Trophoblast cell (in vitro differentiated cells and primary cell): ENCODE measurements around the gene METTL1.
A peak's percentile ranks its signal among the peaks of the same experiment; 100 is the strongest.

Experiments
- DNase-seq, 2 donors: peaks; one replicate each; pipeline ENCODE4 v3.0.0-alpha.2; 2016
- H2AFZ ChIP-seq: 2 replicates; pipeline ENCODE4 v1.6.1; 2013; ENCODE audit warnings: low read length, moderate library complexity, mild to moderate bottlenecking; ENCODE audit not compliant: insufficient read depth, poor library complexity
- H2AK5ac ChIP-seq: 2 replicates; pipeline ENCODE4 v1.6.1; 2013; ENCODE audit warnings: mild to moderate bottlenecking, low read length
- H2BK120ac ChIP-seq: 2 replicates; pipeline ENCODE4 v1.6.1; 2013; ENCODE audit warnings: low read length, mild to moderate bottlenecking, moderate library complexity; ENCODE audit not compliant: insufficient read depth, poor library complexity
- H2BK12ac ChIP-seq: 2 replicates; pipeline ENCODE4 v1.6.1; 2013; ENCODE audit warnings: mild to moderate bottlenecking, low read length, moderate library complexity
- H2BK5ac ChIP-seq: 2 replicates; pipeline ENCODE4 v1.6.1; 2013; ENCODE audit warnings: low read length, low read depth, moderate library complexity, mild to moderate bottlenecking; ENCODE audit not compliant: poor library complexity
- H3K14ac ChIP-seq: 2 replicates; pipeline ENCODE4 v1.6.1; 2013; ENCODE audit warnings: mild to moderate bottlenecking, low read length
- H3K18ac ChIP-seq: 2 replicates; pipeline ENCODE4 v1.6.1; 2013; ENCODE audit warnings: mild to moderate bottlenecking, low read length
- H3K23ac ChIP-seq: 2 replicates; pipeline ENCODE4 v1.6.1; 2013; ENCODE audit warnings: low read length
- H3K27ac ChIP-seq: 2 replicates; pipeline ENCODE4 v1.5.1; 2013; ENCODE audit warnings: low read depth, mild to moderate bottlenecking, inconsistent platforms, low read length, moderate library complexity
- H3K27me3 ChIP-seq: 2 replicates; pipeline ENCODE4 v1.6.1; 2013; ENCODE audit warnings: inconsistent platforms, mild to moderate bottlenecking, low read length, moderate library complexity; ENCODE audit not compliant: insufficient read depth
- H3K36me3 ChIP-seq, 2 experiments: 1 replicate in 1 of 2; 2 replicates in 1 of 2; pipeline ENCODE4 v1.6.1; 2013; ENCODE audit warnings: low read length in 2 of 2, mild to moderate bottlenecking in 2 of 2, moderate library complexity in 1 of 2; ENCODE audit not compliant: insufficient read depth in 2 of 2, control insufficient read depth in 1 of 2
- H3K4ac ChIP-seq: 2 replicates; pipeline ENCODE4 v1.6.1; 2013; ENCODE audit warnings: low read depth, mild to moderate bottlenecking, low read length, moderate library complexity
- H3K4me1 ChIP-seq, 2 experiments: 1 replicate in 1 of 2; 2 replicates in 1 of 2; pipeline ENCODE4 v1.6.1; 2013; ENCODE audit warnings: low read length in 2 of 2, mild to moderate bottlenecking in 2 of 2, moderate library complexity in 1 of 2; ENCODE audit not compliant: insufficient read depth in 2 of 2, control insufficient read depth in 1 of 2
- H3K4me2 ChIP-seq: 2 replicates; pipeline ENCODE4 v1.6.1; 2013; ENCODE audit warnings: inconsistent platforms, mild to moderate bottlenecking, low read length, moderate library complexity
- H3K4me3 ChIP-seq: 2 replicates; pipeline ENCODE4 v1.5.1; 2013; ENCODE audit warnings: mild to moderate bottlenecking, low read depth, low read length, inconsistent platforms
- H3K79me1 ChIP-seq: one replicate; pipeline ENCODE4 v1.6.1; 2013; ENCODE audit warnings: low read length
- H3K79me2 ChIP-seq: 2 replicates; pipeline ENCODE4 v1.6.1; 2013; ENCODE audit warnings: low read length, mild to moderate bottlenecking; ENCODE audit not compliant: control insufficient read depth, insufficient read depth, poor library complexity
- H3K9ac ChIP-seq: 2 replicates; pipeline ENCODE4 v1.6.1; 2013; ENCODE audit warnings: mild to moderate bottlenecking, low read length
- H3K9me3 ChIP-seq: 2 replicates; pipeline ENCODE4 v1.6.1; 2013; ENCODE audit warnings: low read depth, mild to moderate bottlenecking, control low read depth, inconsistent platforms, low read length; ENCODE audit not compliant: insufficient read depth
- H4K12ac ChIP-seq: 2 replicates; pipeline ENCODE4 v1.6.1; 2013; ENCODE audit warnings: low read depth, mild to moderate bottlenecking, low read length, moderate library complexity
- H4K8ac ChIP-seq: 2 replicates; pipeline ENCODE4 v1.6.1; 2013; ENCODE audit warnings: low read depth, mild to moderate bottlenecking, low read length, moderate library complexity
- H4K91ac ChIP-seq: one replicate; pipeline ENCODE4 v1.6.1; 2013; ENCODE audit warnings: low read depth, mild to moderate bottlenecking, low read length, moderate library complexity
- WGBS: extraction: QIAGEN DNeasy Blood & Tissue Kit; methylation state at CpG from one replicate; pipeline ENCODE4 v1.1.7; 2013; ENCODE audit warnings: missing lambda C conversion rate; ENCODE audit not compliant: insufficient read length, insufficient coverage; ENCODE audit errors: extremely low coverage; 5-methylcytosine and 5-hydroxymethylcytosine counted together

Gene METTL1

DNA sequence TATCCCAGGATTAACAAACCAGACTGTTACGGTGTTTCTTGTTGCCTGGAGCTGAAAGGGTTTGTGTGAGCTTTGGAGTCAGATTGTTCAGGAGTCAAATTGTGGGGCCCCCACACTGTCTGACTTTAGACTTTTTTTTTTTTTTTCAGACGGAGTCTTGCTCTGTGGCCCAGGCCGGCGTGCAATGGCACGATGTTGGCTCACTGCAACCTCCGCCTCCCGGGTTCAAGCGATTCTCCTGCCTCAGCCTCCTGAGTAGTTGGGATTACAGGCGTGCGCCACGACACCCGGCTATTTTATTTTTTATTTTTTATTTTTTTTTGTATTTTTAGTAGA is 11.5 kb upstream of the METTL1 start:
- Histone ChIP-seq H2BK12ac (no peak overlapping the region), H3K4ac (peak overlapping the region; percentile 91), H3K18ac (no peak overlapping the region), H2BK5ac (no peak overlapping the region), H3K4me2 (peak overlapping the region; percentile 73), H3K36me3 (peaks cover 9 to 18% of the 10 kb centered on the region in 2 experiments), H3K4me1 (peaks cover 0 to 3% of the 10 kb centered on the region in 2 experiments), H2AFZ (no peak overlapping the region), H3K79me1 (peaks cover 3% of the 10 kb centered on the region), H3K14ac (no peak overlapping the region), H2AK5ac (no peak overlapping the region), H3K9ac (no peak overlapping the region), H3K79me2 (peaks cover 7% of the 10 kb centered on the region), H4K91ac (no peak overlapping the region), H3K23ac (no peak overlapping the region), H3K27ac (no peak overlapping the region), H3K27me3 (no peaks in the 10 kb centered on the region), H4K8ac (no peak overlapping the region), H2BK120ac (no peak overlapping the region), H3K4me3 (no peak overlapping the region), H3K9me3 (no peaks in the 10 kb centered on the region), H4K12ac (no peak overlapping the region)
- DNase-seq: no peak
- WGBS: no CpG with 5 or more reads among the region's 12 CpGs

DNA sequence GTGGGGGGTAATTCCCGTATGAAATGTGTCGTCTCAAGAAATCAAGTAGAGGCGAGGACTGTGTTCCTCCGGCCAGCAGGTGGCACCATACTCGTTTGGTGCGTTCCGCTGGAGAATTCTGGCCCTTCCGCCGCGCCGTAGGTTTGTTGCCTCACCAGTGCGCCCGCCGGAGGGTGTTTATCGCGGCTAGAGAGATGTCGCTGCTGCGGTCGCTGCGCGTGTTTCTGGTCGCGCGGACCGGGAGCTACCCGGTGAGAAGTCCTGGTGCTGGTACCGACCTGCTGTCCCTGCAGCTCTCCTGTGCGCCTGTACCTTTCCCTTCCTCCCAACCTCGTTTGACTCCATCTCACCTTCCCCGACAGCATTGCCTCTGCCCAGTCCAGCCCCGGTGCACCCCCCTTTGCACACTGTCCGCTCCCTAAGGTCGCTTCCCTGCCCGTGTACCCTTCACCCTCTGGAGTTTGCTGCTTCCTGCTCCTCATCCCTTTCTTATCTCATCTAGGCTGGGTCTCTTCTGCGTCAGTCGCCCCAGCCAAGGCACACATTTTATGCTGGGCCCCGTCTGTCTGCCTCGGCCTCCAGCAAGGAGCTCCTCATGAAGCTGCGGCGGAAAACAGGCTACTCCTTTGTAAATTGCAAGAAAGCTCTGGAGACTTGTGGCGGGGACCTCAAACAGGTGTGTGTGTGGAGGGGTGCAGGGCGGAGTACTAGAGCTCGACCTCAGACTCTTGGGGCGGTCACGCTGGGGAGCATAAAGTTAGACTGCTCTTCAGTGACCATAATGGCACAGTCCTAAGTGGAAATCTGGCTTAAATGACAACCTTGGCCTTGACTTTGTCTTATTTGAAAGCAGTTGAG is 10.9 kb upstream of the METTL1 start, which contains the start of gene TSFM:
Gene TSFM (plus strand): TSS at position 180 of the 858 bp plus-strand sequence. CDS start 15 bp downstream, at position 195.
- WGBS: no CpG with 5 or more reads among the region's 45 CpGs
- Histone ChIP-seq H2AK5ac (no peak within 1 kb of the TSS), H3K79me1 (peaks cover 3% of the 10 kb centered on the region), H3K9me3 (no peaks in the 10 kb centered on the region), H3K14ac (peak within 1 kb of the TSS; percentile 59), H3K27ac (no peak within 1 kb of the TSS), H3K79me2 (peaks cover 7% of the 10 kb centered on the region), H2BK120ac (no peak within 1 kb of the TSS), H3K4ac (peak within 1 kb of the TSS; percentile 91), H4K12ac (peak within 1 kb of the TSS; percentile 66), H3K36me3 (peaks cover 6 to 17% of the 10 kb centered on the region in 2 experiments), H3K27me3 (no peaks in the 10 kb centered on the region), H2BK5ac (peak within 1 kb of the TSS; percentile 22), H4K91ac (peak within 1 kb of the TSS; percentile 25), H3K4me1 (peaks cover 0 to 3% of the 10 kb centered on the region in 2 experiments), H2BK12ac (no peak within 1 kb of the TSS), H2AFZ (peak within 1 kb of the TSS; percentile 58), H3K4me2 (peak within 1 kb of the TSS; percentile 73), H3K4me3 (peak within 1 kb of the TSS; percentile 88), H4K8ac (peak within 1 kb of the TSS; percentile 95), H3K18ac (peak within 1 kb of the TSS; percentile 62), H3K23ac (no peak within 1 kb of the TSS), H3K9ac (peak within 1 kb of the TSS; percentile 91)
- peak; percentile 90 to 100 for DNase-seq

DNA sequence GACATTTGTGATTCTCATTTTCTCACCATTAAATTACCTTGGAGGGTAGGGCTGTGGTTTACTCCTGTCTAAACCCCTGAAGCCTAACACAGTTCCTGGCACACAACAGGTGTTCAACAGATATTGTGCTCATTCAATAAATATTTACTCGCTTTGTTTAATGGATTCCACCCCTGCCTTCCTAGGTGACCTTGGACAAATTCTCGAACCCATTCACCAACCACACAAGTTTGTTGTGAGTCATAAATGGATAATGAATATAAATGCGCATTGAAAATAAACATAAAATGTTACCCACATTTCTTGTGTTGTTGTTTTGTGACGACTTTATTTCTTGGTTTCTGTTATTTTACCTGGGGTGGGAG is 10.3 kb upstream of the METTL1 start:
- Histone ChIP-seq H2AK5ac (no peak overlapping the region), H3K23ac (no peak overlapping the region), H3K27ac (no peak overlapping the region), H3K4me1 (peaks cover 0 to 3% of the 10 kb centered on the region in 2 experiments), H3K14ac (no peak overlapping the region), H2BK12ac (no peak overlapping the region), H2BK120ac (no peak overlapping the region), H3K9me3 (no peaks in the 10 kb centered on the region), H3K79me2 (peaks cover 7% of the 10 kb centered on the region), H4K12ac (no peak overlapping the region), H3K79me1 (peaks cover 3% of the 10 kb centered on the region), H3K36me3 (peaks cover 3 to 16% of the 10 kb centered on the region in 2 experiments), H3K4ac (no peak overlapping the region), H2AFZ (no peak overlapping the region), H2BK5ac (no peak overlapping the region), H4K8ac (no peak overlapping the region), H3K27me3 (no peaks in the 10 kb centered on the region), H3K4me2 (no peak overlapping the region), H4K91ac (no peak overlapping the region), H3K4me3 (no peak overlapping the region), H3K18ac (no peak overlapping the region), H3K9ac (no peak overlapping the region)
- DNase-seq: no peak
- WGBS: no CpG with 5 or more reads among the region's 4 CpGs

DNA sequence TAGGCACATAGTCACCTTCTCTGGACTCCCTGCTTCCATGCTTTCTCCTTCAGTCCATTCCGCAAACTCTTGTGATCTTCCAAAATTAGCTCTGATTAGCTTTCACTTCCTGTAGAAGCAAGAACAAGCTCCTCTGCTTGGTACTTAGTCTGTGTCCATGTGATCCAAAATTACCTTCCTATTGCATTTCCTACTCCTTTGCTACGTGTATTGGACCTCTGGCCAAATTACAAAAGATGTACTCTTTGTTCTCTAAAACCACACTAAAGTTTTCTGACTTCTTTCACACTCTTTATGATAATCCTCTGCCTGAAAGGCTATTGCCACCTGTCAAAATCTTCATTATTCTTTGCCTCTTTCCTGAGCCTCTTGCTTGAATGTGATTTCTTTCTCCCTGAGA is 9.9 kb upstream of the METTL1 start:
- Histone ChIP-seq H2BK5ac (no peak overlapping the region), H3K18ac (no peak overlapping the region), H3K4me2 (no peak overlapping the region), H4K12ac (no peak overlapping the region), H4K8ac (no peak overlapping the region), H3K79me1 (peaks cover 3% of the 10 kb centered on the region), H3K23ac (no peak overlapping the region), H2BK12ac (no peak overlapping the region), H3K27ac (no peak overlapping the region), H2AK5ac (no peak overlapping the region), H3K79me2 (peaks cover 7% of the 10 kb centered on the region), H3K4me3 (no peak overlapping the region), H3K4ac (no peak overlapping the region), H4K91ac (no peak overlapping the region), H3K9ac (no peak overlapping the region), H3K9me3 (no peaks in the 10 kb centered on the region), H3K36me3 (peaks cover 3 to 13% of the 10 kb centered on the region in 2 experiments), H3K14ac (no peak overlapping the region), H3K4me1 (peaks cover 0 to 3% of the 10 kb centered on the region in 2 experiments), H2BK120ac (no peak overlapping the region), H3K27me3 (no peaks in the 10 kb centered on the region), H2AFZ (no peak overlapping the region)
- DNase-seq: no peak
- WGBS: no CpG with 5 or more reads among the region's 2 CpGs
